PFSK-1 (cell line): ENCODE data around the gene FRMD3.

Experiments used
- FOXP2 ChIP-seq: optimal IDR thresholded peaks from 2 replicates; pipeline ENCODE3; 2011; ENCODE audit warnings: borderline replicate concordance, control low read depth, inconsistent platforms; ENCODE audit not compliant: insufficient read depth; ENCODE audit errors: extremely low read length, extremely low read depth
- POLR2AphosphoS5 ChIP-seq: IDR thresholded peaks from 2 replicates; pipeline ENCODE4 v1.6.1; 2012; ENCODE audit warnings: low read depth, mild to moderate bottlenecking, control low read depth, low read length, moderate library complexity
- SIN3A ChIP-seq: IDR thresholded peaks from 2 replicates; pipeline ENCODE4 v1.6.1; 2012; ENCODE audit warnings: mild to moderate bottlenecking, low read length, moderate library complexity, borderline replicate concordance; ENCODE audit not compliant: insufficient read depth
- TAF1 ChIP-seq: IDR thresholded peaks from 2 replicates; pipeline ENCODE4 v1.6.1; 2012; ENCODE audit warnings: low read length, control low read depth, borderline replicate concordance; ENCODE audit not compliant: insufficient read depth
- TF ChIP-seq, protein P1 (sequence below), 2 experiments: IDR thresholded peaks; 2 replicates each; pipeline versions ENCODE4 v1.6.1 to v1.8.0; 2011 to 2012; ENCODE audit warnings: low read depth in 2 of 2, low read length in 2 of 2, control low read depth in 1 of 2, inconsistent platforms in 1 of 2, mild to moderate bottlenecking in 1 of 2, moderate library complexity in 1 of 2; ENCODE audit not compliant: insufficient read depth in 1 of 2

- TF ChIP-seq FOXP2 (no peak), POLR2AphosphoS5 (no peak), TAF1 (no peak), SIN3A (no peak)
- TF ChIP-seq, protein P1, sequence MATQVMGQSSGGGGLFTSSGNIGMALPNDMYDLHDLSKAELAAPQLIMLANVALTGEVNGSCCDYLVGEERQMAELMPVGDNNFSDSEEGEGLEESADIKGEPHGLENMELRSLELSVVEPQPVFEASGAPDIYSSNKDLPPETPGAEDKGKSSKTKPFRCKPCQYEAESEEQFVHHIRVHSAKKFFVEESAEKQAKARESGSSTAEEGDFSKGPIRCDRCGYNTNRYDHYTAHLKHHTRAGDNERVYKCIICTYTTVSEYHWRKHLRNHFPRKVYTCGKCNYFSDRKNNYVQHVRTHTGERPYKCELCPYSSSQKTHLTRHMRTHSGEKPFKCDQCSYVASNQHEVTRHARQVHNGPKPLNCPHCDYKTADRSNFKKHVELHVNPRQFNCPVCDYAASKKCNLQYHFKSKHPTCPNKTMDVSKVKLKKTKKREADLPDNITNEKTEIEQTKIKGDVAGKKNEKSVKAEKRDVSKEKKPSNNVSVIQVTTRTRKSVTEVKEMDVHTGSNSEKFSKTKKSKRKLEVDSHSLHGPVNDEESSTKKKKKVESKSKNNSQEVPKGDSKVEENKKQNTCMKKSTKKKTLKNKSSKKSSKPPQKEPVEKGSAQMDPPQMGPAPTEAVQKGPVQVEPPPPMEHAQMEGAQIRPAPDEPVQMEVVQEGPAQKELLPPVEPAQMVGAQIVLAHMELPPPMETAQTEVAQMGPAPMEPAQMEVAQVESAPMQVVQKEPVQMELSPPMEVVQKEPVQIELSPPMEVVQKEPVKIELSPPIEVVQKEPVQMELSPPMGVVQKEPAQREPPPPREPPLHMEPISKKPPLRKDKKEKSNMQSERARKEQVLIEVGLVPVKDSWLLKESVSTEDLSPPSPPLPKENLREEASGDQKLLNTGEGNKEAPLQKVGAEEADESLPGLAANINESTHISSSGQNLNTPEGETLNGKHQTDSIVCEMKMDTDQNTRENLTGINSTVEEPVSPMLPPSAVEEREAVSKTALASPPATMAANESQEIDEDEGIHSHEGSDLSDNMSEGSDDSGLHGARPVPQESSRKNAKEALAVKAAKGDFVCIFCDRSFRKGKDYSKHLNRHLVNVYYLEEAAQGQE (IDR thresholded peaks at IDR 0.05; ENCODE audit: insufficient read depth in 1 of 2, low read depth in 2 of 2, low read length in 2 of 2) = no peak
Observed at GRCh38 chr9:83403527-83404238, 134.5 kb downstream of the FRMD3 start.
